Measurements from ENCODE around the gene DNMT3B.

The DNMT3B gene

DNA sequence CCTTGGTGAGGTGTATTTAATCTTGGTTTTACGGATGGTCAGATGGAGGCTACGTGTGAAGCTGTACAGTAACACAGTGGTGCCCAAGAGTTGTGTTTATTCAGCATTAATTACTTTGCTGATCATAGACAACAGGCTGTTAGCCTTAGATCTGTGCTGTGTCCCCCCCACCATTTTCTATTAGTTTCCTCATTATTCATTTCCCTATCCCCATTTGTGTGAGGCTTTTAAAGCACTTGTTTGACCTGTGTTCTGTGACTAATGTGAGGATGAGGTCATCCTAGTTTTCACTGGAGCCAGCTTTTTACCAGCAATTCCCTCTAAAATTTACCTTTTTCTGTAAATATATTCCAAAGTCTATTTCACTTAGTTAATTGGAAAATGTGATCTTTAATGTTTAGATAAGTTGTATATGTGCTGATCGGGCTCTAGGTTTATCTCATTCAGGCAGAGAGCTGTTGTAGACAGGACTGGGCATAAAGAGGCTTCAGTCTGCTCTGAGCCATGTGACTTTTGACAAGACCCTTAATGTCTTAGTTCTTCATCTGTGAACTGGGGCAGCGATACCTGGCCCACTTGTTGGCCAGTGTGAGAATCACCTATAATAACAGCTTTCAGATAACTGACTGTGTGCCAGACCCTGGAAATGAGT, 66.0 kb downstream of the DNMT3B start:
- Histone ChIP-seq H3K36me3 (ENCODE audit: control insufficient read depth, insufficient read depth, low read length) (peaks cover 3% of the 10 kb centered on the region; the same call in 1 of the 2 replicates), H3K4me3 (ENCODE audit: low read length) (no peak overlapping the region), H3K4me1 (ENCODE audit: control insufficient read depth, insufficient read depth, low read length) (no peaks in the 10 kb centered on the region), H3K27ac (ENCODE audit: low read length) (no peak overlapping the region), H3K9me3 (ENCODE audit: control insufficient read depth, insufficient read depth, low read length) (peaks cover 1% of the 10 kb centered on the region; the same call in 1 of the 2 replicates), H3K27me3 (ENCODE audit: control insufficient read depth, insufficient read depth, low read length) (no peaks in the 10 kb centered on the region)
- no peak for DNase-seq (ENCODE audit: low read depth, low spot score)
- no CpG with 5 or more reads among the region's 4 CpGs for WGBS (ENCODE audit: insufficient coverage, insufficient read length)

DNA sequence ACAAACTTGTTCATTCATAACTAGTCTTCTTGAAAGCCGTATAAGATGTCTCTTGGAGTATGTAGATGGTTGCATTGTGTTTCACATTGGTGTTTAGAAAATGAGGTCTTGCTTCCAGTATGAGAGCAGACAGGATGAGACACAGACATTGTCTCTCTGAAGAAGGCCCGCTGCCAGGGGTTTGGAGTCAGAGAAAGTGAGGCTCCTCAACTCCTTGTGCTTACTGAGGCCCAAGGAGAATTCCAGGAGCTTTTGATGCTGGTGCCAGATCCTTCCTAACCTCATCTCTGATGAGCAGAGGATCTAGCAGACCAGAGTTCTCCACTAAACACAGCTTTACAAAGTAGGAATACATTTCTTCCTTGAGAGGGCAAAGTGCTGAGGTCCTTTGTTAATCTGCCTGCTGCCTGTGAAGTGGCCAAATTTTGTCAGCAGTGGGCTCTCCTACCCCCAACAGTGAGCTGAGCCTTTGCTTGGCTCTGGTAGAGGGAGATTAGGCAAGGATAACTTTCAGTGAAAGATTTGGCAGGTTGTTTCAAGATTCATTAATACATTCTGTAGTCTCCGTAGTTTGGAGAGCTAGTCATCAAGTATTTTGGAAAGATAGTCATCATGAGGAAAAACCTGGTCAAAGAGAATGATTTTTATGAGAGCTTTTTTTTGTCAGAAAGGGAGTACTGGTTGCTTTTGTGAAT, 67.3 kb downstream of the DNMT3B start:
- no peaks in the 10 kb centered on the region for H3K27me3 ChIP-seq (ENCODE audit: control insufficient read depth, insufficient read depth, low read length)
- no peak overlapping the region for H3K4me3 ChIP-seq (ENCODE audit: low read length)
- H3K4me1 ChIP-seq (ENCODE audit: control insufficient read depth, insufficient read depth, low read length): no peaks in the 10 kb centered on the region
- DNase-seq (ENCODE audit: low read depth, low spot score): no peak
- H3K9me3 ChIP-seq (ENCODE audit: control insufficient read depth, insufficient read depth, low read length): peaks cover 1% of the 10 kb centered on the region; the same call in 1 of the 2 replicates
- peaks cover 6% of the 10 kb centered on the region; the same call in 1 of the 2 replicates for H3K36me3 ChIP-seq (ENCODE audit: control insufficient read depth, insufficient read depth, low read length)
- H3K27ac ChIP-seq (ENCODE audit: low read length): no peak overlapping the region
- WGBS (ENCODE audit: insufficient coverage, insufficient read length): no CpG with 5 or more reads among the region's 3 CpGs

DNA sequence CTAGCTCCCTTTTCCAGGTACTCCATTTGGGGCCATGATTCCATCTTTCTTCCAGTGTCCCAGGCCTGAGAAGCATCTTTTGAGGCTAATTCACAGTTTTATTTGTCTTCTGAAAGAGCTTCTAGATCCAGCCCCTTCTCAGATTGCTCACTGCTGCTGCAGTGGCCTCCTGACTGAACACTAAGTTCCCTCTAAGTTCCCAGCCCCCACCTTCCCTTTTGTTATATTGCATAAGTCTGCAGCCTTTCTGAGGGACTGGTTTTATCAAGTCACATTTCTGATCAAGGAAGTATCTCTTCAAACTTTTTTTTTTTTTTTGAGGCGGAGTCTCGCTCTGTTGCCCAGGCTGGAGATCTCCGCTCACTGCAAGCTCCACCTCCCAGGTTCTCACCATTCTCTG, 68.3 kb downstream of the DNMT3B start:
- Histone ChIP-seq H3K36me3 (ENCODE audit: control insufficient read depth, insufficient read depth, low read length) (peaks cover 6% of the 10 kb centered on the region; the same call in 1 of the 2 replicates), H3K27me3 (ENCODE audit: control insufficient read depth, insufficient read depth, low read length) (no peaks in the 10 kb centered on the region), H3K27ac (ENCODE audit: low read length) (no peak overlapping the region), H3K9me3 (ENCODE audit: control insufficient read depth, insufficient read depth, low read length) (peaks cover 1% of the 10 kb centered on the region; the same call in 1 of the 2 replicates), H3K4me3 (ENCODE audit: low read length) (no peak overlapping the region), H3K4me1 (ENCODE audit: control insufficient read depth, insufficient read depth, low read length) (no peaks in the 10 kb centered on the region)
- WGBS (ENCODE audit: insufficient coverage, insufficient read length): no CpG with 5 or more reads among the region's 3 CpGs
- DNase-seq (ENCODE audit: low read depth, low spot score): no peak

DNA sequence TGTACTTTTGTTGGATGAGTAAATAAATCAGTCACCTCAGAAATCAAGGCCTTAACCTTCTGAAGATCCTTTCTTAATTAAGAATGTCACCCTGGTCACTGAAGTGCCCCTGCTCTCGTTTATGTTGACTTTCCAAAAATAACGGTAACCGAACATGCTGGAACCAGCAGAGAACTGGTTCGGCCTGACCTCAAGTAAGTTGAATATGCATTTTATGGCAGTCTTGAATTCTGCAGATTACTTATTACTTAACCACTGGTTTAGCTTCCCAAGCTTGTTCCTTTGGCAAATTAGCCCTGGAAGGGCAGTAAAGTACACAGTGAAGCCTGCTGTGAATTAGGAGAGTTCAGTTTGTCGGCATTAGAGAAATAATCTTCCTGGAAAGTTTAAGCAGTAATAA, 69.8 kb downstream of the DNMT3B start:
- Histone ChIP-seq H3K9me3 (ENCODE audit: control insufficient read depth, insufficient read depth, low read length) (peaks cover 1% of the 10 kb centered on the region; the same call in 1 of the 2 replicates), H3K36me3 (ENCODE audit: control insufficient read depth, insufficient read depth, low read length) (peaks cover 9% of the 10 kb centered on the region), H3K27ac (ENCODE audit: low read length) (no peak overlapping the region), H3K27me3 (ENCODE audit: control insufficient read depth, insufficient read depth, low read length) (no peaks in the 10 kb centered on the region), H3K4me1 (ENCODE audit: control insufficient read depth, insufficient read depth, low read length) (no peaks in the 10 kb centered on the region), H3K4me3 (ENCODE audit: low read length) (no peak overlapping the region)
- no peak for DNase-seq (ENCODE audit: low read depth, low spot score)
- no CpG with 5 or more reads among the region's 5 CpGs for WGBS (ENCODE audit: insufficient coverage, insufficient read length)

DNA sequence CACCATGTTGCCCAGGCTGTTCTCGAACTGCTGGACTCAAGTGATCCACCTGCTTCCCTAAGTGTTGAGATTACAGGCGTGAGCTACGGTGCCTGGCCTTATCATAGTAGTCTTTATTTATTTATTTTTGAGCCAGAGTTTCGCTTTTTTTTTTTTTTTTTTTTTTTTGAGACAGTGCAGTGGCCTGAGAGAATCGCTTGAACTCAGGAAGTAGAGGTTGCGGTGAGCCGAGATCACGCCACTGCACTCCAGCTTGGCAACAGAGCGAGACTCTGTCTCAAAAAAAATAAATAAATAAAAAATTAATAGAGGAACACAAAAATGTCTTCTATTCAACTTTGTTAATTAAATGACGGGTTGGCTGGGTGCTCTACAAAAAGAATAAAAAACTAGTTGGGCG, 70.5 kb downstream of the DNMT3B start:
- Histone ChIP-seq H3K4me1 (ENCODE audit: control insufficient read depth, insufficient read depth, low read length) (no peaks in the 10 kb centered on the region), H3K4me3 (ENCODE audit: low read length) (no peak overlapping the region), H3K27me3 (ENCODE audit: control insufficient read depth, insufficient read depth, low read length) (no peaks in the 10 kb centered on the region), H3K36me3 (ENCODE audit: control insufficient read depth, insufficient read depth, low read length) (peaks cover 9% of the 10 kb centered on the region), H3K27ac (ENCODE audit: low read length) (no peak overlapping the region), H3K9me3 (ENCODE audit: control insufficient read depth, insufficient read depth, low read length) (peaks cover 1% of the 10 kb centered on the region; the same call in 1 of the 2 replicates)
- DNase-seq (ENCODE audit: low read depth, low spot score): no peak
- no CpG with 5 or more reads among the region's 11 CpGs for WGBS (ENCODE audit: insufficient coverage, insufficient read length)

DNA sequence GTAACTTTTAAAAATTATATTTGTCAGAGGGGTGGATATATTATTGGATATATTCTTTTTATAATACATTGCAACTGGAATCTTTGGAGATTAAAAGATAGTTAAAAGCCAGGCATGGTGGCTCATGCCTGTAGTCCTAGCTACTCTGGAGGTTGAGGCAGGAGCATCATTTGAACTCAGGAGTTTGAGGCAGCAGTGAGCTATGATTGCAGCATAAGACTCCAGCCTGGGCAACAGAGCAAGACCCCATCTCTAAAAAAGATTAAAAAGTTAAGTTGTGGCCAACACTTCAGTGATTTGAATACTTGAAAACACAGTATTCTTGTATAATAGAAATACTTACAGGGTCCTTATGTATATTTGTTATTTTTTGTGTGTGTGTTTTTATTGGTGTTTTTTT, 72.8 kb downstream of the DNMT3B start:
- no peak overlapping the region for H3K4me3 ChIP-seq (ENCODE audit: low read length)
- peaks cover 14% of the 10 kb centered on the region for H3K36me3 ChIP-seq (ENCODE audit: control insufficient read depth, insufficient read depth, low read length)
- H3K27me3 ChIP-seq (ENCODE audit: control insufficient read depth, insufficient read depth, low read length): no peaks in the 10 kb centered on the region
- H3K27ac ChIP-seq (ENCODE audit: low read length): no peak overlapping the region
- H3K9me3 ChIP-seq (ENCODE audit: control insufficient read depth, insufficient read depth, low read length): no peaks in the 10 kb centered on the region
- no peaks in the 10 kb centered on the region for H3K4me1 ChIP-seq (ENCODE audit: control insufficient read depth, insufficient read depth, low read length)
- DNase-seq (ENCODE audit: low read depth, low spot score): no peak

DNA sequence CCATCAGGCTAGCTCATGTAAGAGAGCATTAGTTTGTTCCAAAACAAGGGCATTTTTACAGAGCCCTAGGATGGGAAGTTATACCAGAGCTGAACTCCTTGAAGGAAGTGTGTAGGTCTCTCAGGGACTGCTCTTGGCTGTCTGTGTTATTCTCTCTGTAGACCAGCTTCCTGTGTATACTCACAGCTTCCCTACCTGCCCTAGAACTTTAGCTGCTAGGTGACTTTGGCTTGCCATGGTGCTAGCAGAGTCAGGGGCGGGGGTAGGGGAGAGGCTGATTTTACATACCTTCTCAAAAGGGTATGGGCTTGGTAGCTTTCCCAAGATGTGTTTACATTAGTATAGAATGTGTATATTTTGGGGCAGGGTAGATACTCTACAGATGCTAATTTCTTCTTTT, 75.0 kb downstream of the DNMT3B start:
- Histone ChIP-seq H3K27me3 (ENCODE audit: control insufficient read depth, insufficient read depth, low read length) (no peaks in the 10 kb centered on the region), H3K4me3 (ENCODE audit: low read length) (no peak overlapping the region), H3K4me1 (ENCODE audit: control insufficient read depth, insufficient read depth, low read length) (no peaks in the 10 kb centered on the region), H3K9me3 (ENCODE audit: control insufficient read depth, insufficient read depth, low read length) (no peaks in the 10 kb centered on the region), H3K36me3 (ENCODE audit: control insufficient read depth, insufficient read depth, low read length) (peaks cover 18% of the 10 kb centered on the region), H3K27ac (ENCODE audit: low read length) (no peak overlapping the region)
- no peak for DNase-seq (ENCODE audit: low read depth, low spot score)
- no CpG with 5 or more reads among the region's 1 CpG for WGBS (ENCODE audit: insufficient coverage, insufficient read length)

DNA sequence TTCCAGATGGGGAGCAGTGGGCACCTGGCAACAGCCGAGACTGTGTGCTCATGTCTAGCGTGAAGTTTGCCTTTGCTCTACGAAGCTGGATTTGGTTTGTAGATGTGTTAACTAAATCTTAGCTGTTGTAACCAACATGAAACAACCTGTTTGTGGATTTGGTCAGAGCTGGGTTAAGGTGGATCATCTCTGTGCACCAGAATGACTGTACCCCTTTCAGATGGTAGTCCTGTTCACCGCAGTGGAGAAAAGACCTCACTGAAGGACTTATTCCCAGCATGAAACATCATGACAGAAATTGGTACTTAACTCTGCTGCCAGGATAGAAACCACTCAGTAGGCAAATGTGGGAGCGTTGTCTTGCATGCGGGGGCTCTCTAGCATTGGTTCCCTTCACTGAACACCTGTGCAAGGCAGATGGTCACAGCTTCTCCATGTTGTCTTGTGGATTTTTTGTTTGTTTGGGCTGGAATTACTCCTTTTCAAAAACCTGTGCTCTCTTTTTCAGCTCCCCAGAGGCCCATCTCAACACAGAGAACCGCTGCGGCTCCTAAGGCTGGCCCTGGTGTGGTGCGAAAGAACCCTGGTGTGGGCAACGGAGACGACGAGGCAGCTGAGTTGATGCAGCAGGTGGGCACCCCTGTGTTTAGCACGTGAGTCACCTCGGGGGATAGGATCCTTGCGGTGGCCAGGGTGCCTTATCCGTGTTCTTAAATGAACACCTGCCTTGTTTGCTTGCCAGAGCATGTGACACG, 77.2 kb downstream of the DNMT3B start:
- H3K36me3 ChIP-seq (ENCODE audit: control insufficient read depth, insufficient read depth, low read length): peaks cover 22% of the 10 kb centered on the region
- WGBS (ENCODE audit: insufficient coverage, insufficient read length): no CpG with 5 or more reads among the region's 17 CpGs
- DNase-seq (ENCODE audit: low read depth, low spot score): no peak

DNA sequence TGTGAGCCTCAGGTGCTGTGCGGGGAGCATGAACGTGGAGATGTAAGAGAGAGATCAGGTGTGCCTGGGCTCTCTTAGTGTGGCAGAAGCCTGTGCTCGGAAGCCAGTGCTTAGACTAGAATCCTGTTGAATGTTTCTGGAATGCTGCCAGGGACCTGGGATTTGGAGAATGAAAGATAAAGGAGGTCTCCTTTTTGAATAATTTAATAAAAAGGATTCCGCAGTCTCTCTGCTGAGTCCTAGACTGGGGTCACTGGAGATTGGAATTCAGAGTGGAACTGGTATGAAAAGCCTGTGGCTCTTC, 77.7 kb downstream of the DNMT3B start:
- Histone ChIP-seq H3K4me3 (ENCODE audit: low read length) (no peak overlapping the region), H3K9me3 (ENCODE audit: control insufficient read depth, insufficient read depth, low read length) (no peaks in the 10 kb centered on the region), H3K27ac (ENCODE audit: low read length) (no peak overlapping the region), H3K4me1 (ENCODE audit: control insufficient read depth, insufficient read depth, low read length) (no peaks in the 10 kb centered on the region), H3K27me3 (ENCODE audit: control insufficient read depth, insufficient read depth, low read length) (no peaks in the 10 kb centered on the region), H3K36me3 (ENCODE audit: control insufficient read depth, insufficient read depth, low read length) (peaks cover 22% of the 10 kb centered on the region)
- no peak for DNase-seq (ENCODE audit: low read depth, low spot score)
- WGBS (ENCODE audit: insufficient coverage, insufficient read length): no CpG with 5 or more reads among the region's 4 CpGs

More for the DNA sequence above, 77.2 kb downstream of the DNMT3B start:
- H3K9me3 ChIP-seq (ENCODE audit: control insufficient read depth, insufficient read depth, low read length): no peaks in the 10 kb centered on the region
- H3K27me3 ChIP-seq (ENCODE audit: control insufficient read depth, insufficient read depth, low read length): no peaks in the 10 kb centered on the region
- no peak overlapping the region for H3K4me3 ChIP-seq (ENCODE audit: low read length)
- H3K27ac ChIP-seq (ENCODE audit: low read length): no peak overlapping the region
- H3K4me1 ChIP-seq (ENCODE audit: control insufficient read depth, insufficient read depth, low read length): no peaks in the 10 kb centered on the region

DNA sequence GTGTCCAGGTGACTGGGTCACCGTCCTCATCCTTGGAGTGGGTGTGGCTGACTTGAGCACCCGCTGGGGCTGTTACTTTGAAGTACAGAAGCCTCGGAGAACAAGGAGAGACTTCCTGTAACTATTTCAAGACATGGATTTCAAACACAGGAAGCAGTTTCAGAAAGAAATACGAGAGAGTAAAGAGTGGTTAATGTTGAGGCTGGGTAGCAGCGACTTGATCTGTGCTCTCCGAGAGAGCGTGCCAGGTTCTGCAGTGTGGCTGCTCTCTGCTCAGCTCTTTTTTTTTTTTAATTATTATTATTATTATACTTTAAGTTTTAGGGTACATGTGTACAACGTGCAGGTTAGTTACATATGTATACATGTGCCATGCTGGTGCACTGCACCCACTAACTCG, 79.0 kb downstream of the DNMT3B start:
- no CpG with 5 or more reads among the region's 9 CpGs for WGBS (ENCODE audit: insufficient coverage, insufficient read length)
- no peak for DNase-seq (ENCODE audit: low read depth, low spot score)
- Histone ChIP-seq H3K36me3 (ENCODE audit: control insufficient read depth, insufficient read depth, low read length) (peaks cover 19% of the 10 kb centered on the region), H3K4me1 (ENCODE audit: control insufficient read depth, insufficient read depth, low read length) (no peaks in the 10 kb centered on the region), H3K4me3 (ENCODE audit: low read length) (no peak overlapping the region), H3K27ac (ENCODE audit: low read length) (no peak overlapping the region), H3K9me3 (ENCODE audit: control insufficient read depth, insufficient read depth, low read length) (no peaks in the 10 kb centered on the region), H3K27me3 (ENCODE audit: control insufficient read depth, insufficient read depth, low read length) (no peaks in the 10 kb centered on the region)
